Measurements from ENCODE around the gene PCDH1.

Gene PCDH1

GRCh38 chr5:141805874-141806595 is 72.2 kb downstream of the PCDH1 start:
- no peak for DNase-seq

GRCh38 chr5:141804475-141804874 is 73.7 kb downstream of the PCDH1 start:
- no peak for DNase-seq

Data from NCI-H2171 (cell line).